ENCODE results near the gene HHLA2. TPM values are rescaled to one million over a fixed set of nuclear protein-coding genes. Genes with fewer than 3 reads are reported as not detected.
"Not testable (repeated sequence)": the region's sequence is repeated elsewhere in the genome, so short reads cannot be mapped to it uniquely, and the experiment has no call there.

Gene HHLA2
- total and polyA plus RNA-seq, 11 donors, result 0.08 TPM; not detected in 10

DNA sequence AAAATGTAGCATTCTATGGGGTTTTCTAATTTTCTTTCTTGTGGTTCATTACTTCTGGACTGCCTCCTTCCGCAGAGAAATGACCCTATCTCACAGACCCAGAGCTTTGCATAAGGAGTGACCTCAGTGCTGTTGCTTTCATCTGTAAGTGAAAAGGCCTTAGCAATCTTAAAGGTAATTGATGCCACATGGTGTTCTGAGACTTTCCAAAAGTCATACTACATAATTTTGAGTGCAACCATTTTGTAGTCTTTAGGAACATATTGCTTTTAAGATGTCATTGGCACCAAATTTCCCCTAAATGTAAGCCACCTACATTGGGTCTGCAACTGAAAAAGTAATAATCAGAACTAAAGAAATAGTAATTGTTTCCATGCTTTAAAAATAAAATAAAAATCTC lies 9.2 kb upstream of the HHLA2 start:
- Histone ChIP-seq H3K9me3 (peaks cover 0 to 6% (median 0%) of the 10 kb centered on the region in 12 donors), H3K4me1 (peaks cover 0 to 3% (median 0%) of the 10 kb centered on the region in 12 donors), H3K27me3 (no peaks in the 10 kb centered on the region), H3K4me3 (no peak overlapping the region), H3K36me3 (no peaks in the 10 kb centered on the region), H3K27ac (no peak overlapping the region)
- no peak for ATAC-seq
- DNase-seq, result no peak
- intact Hi-C loops (cut with DNase I), result no loop called here
- 0 to 83% (median 0%) methylated on average over 1 of the region's 1 CpG for WGBS, 4 donors
- TF ChIP-seq, protein P1, sequence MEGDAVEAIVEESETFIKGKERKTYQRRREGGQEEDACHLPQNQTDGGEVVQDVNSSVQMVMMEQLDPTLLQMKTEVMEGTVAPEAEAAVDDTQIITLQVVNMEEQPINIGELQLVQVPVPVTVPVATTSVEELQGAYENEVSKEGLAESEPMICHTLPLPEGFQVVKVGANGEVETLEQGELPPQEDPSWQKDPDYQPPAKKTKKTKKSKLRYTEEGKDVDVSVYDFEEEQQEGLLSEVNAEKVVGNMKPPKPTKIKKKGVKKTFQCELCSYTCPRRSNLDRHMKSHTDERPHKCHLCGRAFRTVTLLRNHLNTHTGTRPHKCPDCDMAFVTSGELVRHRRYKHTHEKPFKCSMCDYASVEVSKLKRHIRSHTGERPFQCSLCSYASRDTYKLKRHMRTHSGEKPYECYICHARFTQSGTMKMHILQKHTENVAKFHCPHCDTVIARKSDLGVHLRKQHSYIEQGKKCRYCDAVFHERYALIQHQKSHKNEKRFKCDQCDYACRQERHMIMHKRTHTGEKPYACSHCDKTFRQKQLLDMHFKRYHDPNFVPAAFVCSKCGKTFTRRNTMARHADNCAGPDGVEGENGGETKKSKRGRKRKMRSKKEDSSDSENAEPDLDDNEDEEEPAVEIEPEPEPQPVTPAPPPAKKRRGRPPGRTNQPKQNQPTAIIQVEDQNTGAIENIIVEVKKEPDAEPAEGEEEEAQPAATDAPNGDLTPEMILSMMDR (IDR thresholded peaks at IDR 0.05), result no peak
- no peak for TF ChIP-seq POLR2A (IDR thresholded peaks at IDR 0.05)

DNA sequence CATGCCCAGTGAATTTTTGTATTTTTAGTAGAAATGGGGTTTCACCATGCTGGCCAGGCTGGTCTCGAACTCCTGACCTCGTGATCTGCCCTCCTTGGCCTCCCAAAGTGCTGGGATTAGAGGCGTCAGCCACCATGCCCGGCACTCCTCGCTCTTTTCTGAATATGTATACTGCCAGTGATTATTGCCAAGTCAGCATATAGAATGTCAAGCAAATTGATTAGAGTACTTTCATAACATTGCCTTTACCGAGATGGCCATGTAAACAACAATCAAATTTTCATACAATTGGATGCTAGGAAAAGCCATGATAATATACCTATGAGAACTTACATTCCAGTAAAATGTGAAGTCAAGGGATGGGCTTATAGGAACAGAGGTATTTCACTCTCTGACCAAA lies 8.2 kb upstream of the HHLA2 start:
- 90 to 94% (median 94%) methylated on average over 6 of the region's 6 CpGs for WGBS, 4 donors
- intact Hi-C loops (cut with DNase I); H3K27me3 ChIP-seq; H3K9me3 ChIP-seq; ATAC-seq; H3K27ac ChIP-seq; H3K36me3 ChIP-seq; H3K4me3 ChIP-seq; DNase-seq: not testable (repeated sequence)
- H3K4me1 ChIP-seq, result peaks cover 0 to 13% (median 0%) of the 10 kb centered on the region in 12 donors

DNA sequence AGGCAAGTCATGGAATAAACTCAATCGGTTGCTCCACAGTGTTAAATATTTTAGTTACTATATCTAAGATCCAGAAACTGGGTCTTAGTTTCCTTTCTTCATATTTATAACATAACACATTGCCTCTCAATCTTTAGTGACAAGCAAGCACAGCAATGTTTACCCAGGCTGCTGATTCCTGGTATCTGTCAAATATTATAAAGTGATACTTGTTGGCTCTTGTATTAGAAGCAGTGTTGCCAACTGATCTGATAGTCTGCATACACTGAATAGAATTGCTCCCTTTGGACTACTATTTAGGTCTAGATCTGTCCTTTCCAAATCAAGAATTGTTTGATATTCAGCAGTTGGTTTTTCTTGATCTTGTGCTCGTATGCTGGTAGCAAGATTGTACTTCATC lies 7.2 kb upstream of the HHLA2 start:
- DNase-seq (no peak), ATAC-seq (no peak)
- intact Hi-C loops (cut with DNase I), result no loop called here
- Histone ChIP-seq H3K36me3 (no peaks in the 10 kb centered on the region), H3K9me3 (peaks cover 0 to 8% (median 0%) of the 10 kb centered on the region in 12 donors), H3K27me3 (no peaks in the 10 kb centered on the region), H3K4me3 (no peak overlapping the region), H3K4me1 (peaks cover 0 to 19% (median 0%) of the 10 kb centered on the region in 12 donors), H3K27ac (no peak overlapping the region)
- WGBS, 4 donors, result 72 to 80% (median 75%) methylated on average over 2 of the region's 2 CpGs
- no peak for TF ChIP-seq POLR2A (IDR thresholded peaks at IDR 0.05)

DNA sequence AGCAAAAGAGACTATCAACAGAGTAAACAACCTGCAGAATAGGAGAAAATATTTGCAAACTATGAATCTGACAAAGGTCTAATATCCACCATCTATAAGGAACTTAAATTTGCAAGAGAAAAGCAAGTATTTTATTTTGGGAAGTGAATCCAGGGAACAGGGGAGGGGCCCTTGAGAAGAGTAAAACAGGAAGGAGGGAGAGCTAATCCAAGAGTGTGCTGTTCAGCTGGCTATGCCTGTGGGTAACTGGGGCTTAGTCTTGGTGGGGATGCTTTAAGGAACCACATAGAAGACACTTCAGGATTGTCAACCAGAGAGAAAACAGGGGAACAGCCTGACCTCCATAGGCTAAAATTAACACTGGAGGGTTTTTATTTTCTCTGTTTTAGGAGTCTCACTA lies 3.9 kb upstream of the HHLA2 start:
- DNase-seq (no peak), ATAC-seq (peak in 1 of 4 donors; percentile 58)
- Histone ChIP-seq H3K36me3 (no peaks in the 10 kb centered on the region), H3K9me3 (peaks cover 0 to 8% (median 0%) of the 10 kb centered on the region in 12 donors), H3K27ac (no peak overlapping the region), H3K4me1 (peaks cover 0 to 19% (median 0%) of the 10 kb centered on the region in 12 donors), H3K4me3 (no peak overlapping the region), H3K27me3 (no peaks in the 10 kb centered on the region)
- intact Hi-C loops (cut with DNase I), result no loop called here
- TF ChIP-seq POLR2A (IDR thresholded peaks at IDR 0.05), result no peak
- TF ChIP-seq, protein P1 (IDR thresholded peaks at IDR 0.05), result no peak

DNA sequence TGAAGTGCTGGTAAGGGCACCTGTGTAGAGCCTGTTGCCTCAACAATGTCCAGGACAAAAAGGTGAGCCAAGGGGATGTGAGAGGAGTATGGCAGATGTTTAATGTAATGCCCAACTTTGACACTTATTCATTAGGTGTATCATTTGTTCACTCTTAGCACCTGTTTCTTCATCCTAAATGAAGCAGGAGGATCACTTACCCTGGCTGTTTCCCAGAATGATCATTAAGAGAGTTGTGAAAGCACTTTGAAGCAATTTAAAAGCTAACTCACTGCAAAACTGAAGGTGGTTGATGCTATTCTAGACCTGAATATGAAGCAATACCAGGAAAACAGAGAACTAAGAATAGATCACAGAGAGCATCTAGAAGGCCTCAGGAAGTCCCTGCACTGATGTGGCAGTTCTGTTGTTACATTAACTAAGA lies 3.4 kb upstream of the HHLA2 start:
- H3K4me1 ChIP-seq, result peaks cover 0 to 19% (median 0%) of the 10 kb centered on the region in 12 donors
- no peak for TF ChIP-seq POLR2A (IDR thresholded peaks at IDR 0.05)
- TF ChIP-seq, protein P1 (IDR thresholded peaks at IDR 0.05), result no peak
- no peaks in the 10 kb centered on the region for H3K27me3 ChIP-seq
- no peak overlapping the region for H3K4me3 ChIP-seq
- H3K9me3 ChIP-seq, result peaks cover 0 to 8% (median 0%) of the 10 kb centered on the region in 12 donors
- no peaks in the 10 kb centered on the region for H3K36me3 ChIP-seq
- ATAC-seq, result no peak
- no peak for DNase-seq
- peak overlapping the region in 1 of 12 donors; percentile 27 for H3K27ac ChIP-seq
- intact Hi-C loops (cut with DNase I), result no loop called here

All from heart left ventricle (tissue), 16 donors.